GM12878 (cell line): ENCODE measurements around the gene PAK2. TPM values are rescaled to one million over a fixed set of nuclear protein-coding genes. Genes with fewer than 3 reads are reported as not detected.

Experiments used
- ATAC-seq: fragments of 200-7000 bp; cut with Tn5 transposase; 3 replicates; pipeline ENCODE4 v1.9.1; 2020; ENCODE audit warnings: mild to moderate bottlenecking, moderate library complexity
- BruUV-seq: library from RNA; stranded (reverse); fragments of 400-500 nt; replicated peaks from 2 replicates; lab custom pipeline; 2021; lab: Mats Ljungman, UMichigan
- CTCF ChIA-PET: fragments of 300-600 bp; sonication (Branson Sonifier 250); formaldehyde crosslinking; extraction: SDS; loops from one replicate; lab custom pipeline; 2021; ENCODE audit warnings: inconsistent platforms; lab: Yijun Ruan, JAX
- POLR2A ChIA-PET: fragments of 350-600 bp; formaldehyde crosslinking; extraction: SDS; loops from one replicate; lab custom pipeline; 2021; ENCODE audit warnings: inconsistent platforms; lab: Charles Lee
- RAD21 ChIA-PET: fragments of 300-600 bp; sonication (Branson Sonifier 250); formaldehyde crosslinking; loops from one replicate; lab custom pipeline; 2023; ENCODE audit warnings: antibody characterized with exemption; ENCODE audit not compliant: unreplicated experiment; lab: Charles Lee
- SMC1A ChIA-PET: fragments of 300-600 bp; sonication (Branson Sonifier 250); formaldehyde crosslinking; loops from one replicate; lab custom pipeline; 2023; ENCODE audit not compliant: unreplicated experiment, uncharacterized antibody; lab: Charles Lee
- DNase-seq: peaks from one replicate; pipeline ENCODE4 v3.0.0-alpha.2; 2011; ENCODE audit warnings: low read depth, low spot score
- FAIRE-seq: peaks from 3 replicates; lab custom pipeline; 2011; peaks lifted over from hg19 to GRCh38; lab: Jason Lieb, UNC
- H2AFZ ChIP-seq: 2 replicates; pipeline ENCODE4 v1.6.0; 2011; ENCODE audit warnings: low read depth, low read length, control low read depth; ENCODE audit not compliant: control insufficient read depth
- H3K27ac ChIP-seq: 2 replicates; pipeline ENCODE4 v1.5.1; 2011; ENCODE audit warnings: control low read depth; ENCODE audit not compliant: control insufficient read depth, insufficient read depth
- H3K27me3 ChIP-seq, 2 experiments: replicated peaks in 1 of 2; 2 replicates each; pipeline versions ENCODE4 v1.6.0 to v1.6.1; 2011; ENCODE audit warnings: low read length in 1 of 2; ENCODE audit not compliant: control insufficient read depth in 2 of 2, insufficient read depth in 2 of 2
- H3K36me3 ChIP-seq, 2 experiments: 2 replicates each; pipeline ENCODE4 v1.5.1; 2011; ENCODE audit warnings: low read length in 1 of 2; ENCODE audit not compliant: control insufficient read depth in 2 of 2, insufficient read depth in 2 of 2
- H3K4me1 ChIP-seq: 2 replicates; pipeline ENCODE4 v1.6.1; 2011; ENCODE audit warnings: mild to moderate bottlenecking, low read length, moderate library complexity, mixed read lengths; ENCODE audit not compliant: control insufficient read depth, insufficient read depth
- H3K4me2 ChIP-seq: 2 replicates; pipeline ENCODE4 v1.6.0; 2011; ENCODE audit warnings: control low read depth; ENCODE audit not compliant: control insufficient read depth, insufficient read depth
- H3K4me3 ChIP-seq: fragments of 200-600 bp; sonication (generic); 2 replicates; pipeline ENCODE4 v1.5.1; 2016
- H3K79me2 ChIP-seq: 2 replicates; pipeline ENCODE4 v1.6.0; 2011; ENCODE audit warnings: low read length; ENCODE audit not compliant: control insufficient read depth, insufficient read depth
- H3K9ac ChIP-seq: 2 replicates; pipeline ENCODE4 v1.8.0; 2011; ENCODE audit warnings: low read length, control low read depth, mixed read lengths; ENCODE audit not compliant: control insufficient read depth, insufficient read depth
- H3K9me3 ChIP-seq: replicated peaks from 3 replicates; pipeline ENCODE4 v1.5.1; 2011; ENCODE audit warnings: mild to moderate bottlenecking, low read length; ENCODE audit not compliant: control insufficient read depth, insufficient read depth
- H4K20me1 ChIP-seq: 2 replicates; pipeline ENCODE4 v1.6.0; 2011; ENCODE audit not compliant: control insufficient read depth, insufficient read depth
- ATF2 ChIP-seq: IDR thresholded peaks from 2 replicates; pipeline ENCODE4 v1.6.1; 2012; ENCODE audit warnings: low read length, inconsistent platforms
- CTCF ChIP-seq, 3 experiments: IDR thresholded peaks in 2 of 3; conservative IDR thresholded peaks in 1 of 3; 2 replicates each; pipeline ENCODE4 v1.5.1; 2011; ENCODE audit warnings: low read depth in 3 of 3, low read length in 3 of 3, mild to moderate bottlenecking in 3 of 3, control low read depth in 2 of 3, moderate library complexity in 2 of 3, inconsistent platforms in 1 of 3, mixed read lengths in 1 of 3; ENCODE audit not compliant: control insufficient read depth in 2 of 3, insufficient read depth in 1 of 3; ENCODE audit errors: extremely low read depth in 1 of 3
- FOS ChIP-seq: IDR thresholded peaks from 3 replicates; pipeline ENCODE4 v1.6.1; 2011; ENCODE audit warnings: borderline replicate concordance; ENCODE audit not compliant: insufficient read length; ENCODE audit errors: extremely low read depth
- MEF2B ChIP-seq: fragments of 450-650 bp; IDR thresholded peaks from 2 replicates; pipeline ENCODE4 v1.6.1; 2018; ENCODE audit warnings: mild to moderate bottlenecking, moderate library complexity; ENCODE audit not compliant: partially characterized antibody, poor library complexity, severe bottlenecking
- NR2C1 ChIP-seq: fragments of 450-650 bp; IDR thresholded peaks from 2 replicates; pipeline ENCODE4 v1.6.1; 2017; ENCODE audit warnings: antibody characterized with exemption, mild to moderate bottlenecking, moderate library complexity
- POLR2AphosphoS2 ChIP-seq: IDR thresholded peaks from 2 replicates; pipeline ENCODE4 v1.6.1; 2011; ENCODE audit warnings: low read depth, mild to moderate bottlenecking, low read length, improper control_type of control experiment, moderate library complexity
- RB1 ChIP-seq: fragments of 450-650 bp; formaldehyde crosslinking; IDR thresholded peaks from 2 replicates; pipeline ENCODE4 v1.6.1; 2017; ENCODE audit warnings: mild to moderate bottlenecking, borderline replicate concordance
- SIX5 ChIP-seq: IDR thresholded peaks from 2 replicates; pipeline ENCODE4 v1.6.1; 2011; ENCODE audit warnings: mild to moderate bottlenecking, low read depth, low read length, moderate library complexity; ENCODE audit not compliant: severe bottlenecking
- SKIL ChIP-seq: fragments of 450-650 bp; IDR thresholded peaks from 2 replicates; pipeline ENCODE4 v1.6.1; 2017; ENCODE audit warnings: mild to moderate bottlenecking, low read depth, inconsistent platforms; ENCODE audit not compliant: poor library complexity, severe bottlenecking
- SMAD1 ChIP-seq: fragments of 450-650 bp; IDR thresholded peaks from 2 replicates; pipeline ENCODE4 v1.6.1; 2018; ENCODE audit warnings: mild to moderate bottlenecking, low read depth; ENCODE audit not compliant: partially characterized antibody
- TAF1 ChIP-seq: IDR thresholded peaks from 2 replicates; pipeline ENCODE4 v1.6.1; 2011; ENCODE audit warnings: mild to moderate bottlenecking, low read depth, low read length, borderline replicate concordance
- ZBED1 ChIP-seq: IDR thresholded peaks from 2 replicates; pipeline ENCODE4 v1.6.1; 2016; ENCODE audit warnings: borderline replicate concordance
- WGBS: methylation state at CpG from one replicate; pipeline ENCODE4 v1.1.6; 2016; ENCODE audit warnings: low lambda C conversion rate; ENCODE audit not compliant: insufficient replicate concordance, insufficient coverage; ENCODE audit errors: missing lambda C conversion rate; 5-methylcytosine and 5-hydroxymethylcytosine counted together
- in situ Hi-C: fragments of 300-500 bp; cut with MboI; formaldehyde crosslinking; loops from 9 replicates; pipeline ENCODE4 v1.14.3; 2018; ENCODE audit warnings: mixed read lengths
- intact Hi-C: fragments of 100-400 bp; cut with micrococcal nuclease; formaldehyde crosslinking; loops from one replicate; pipeline ENCODE4 v1.14.2; 2022; ENCODE audit not compliant: unreplicated experiment
- polyA plus RNA-seq, 11 experiments: library from polyadenylated mRNA; depleted of rRNA in 4 of 11; unstranded in 6 of 11; stranded (reverse) in 5 of 11; fragments of >200 nt; fragmentation: Nextera tagmentation in 4 of 11; fragmentation: Illumina TruSeq in 1 of 11; extraction: Ambion mirVana in 4 of 11; extraction: Trizol in 1 of 11; gene quantifications; 1 replicate in 1 of 11; 2 replicates in 10 of 11; pipeline versions ENCODE4 v1.2.1 to v1.2.3, GENCODE V29; 2011 to 2016; ENCODE audit warnings: inconsistent platforms in 2 of 11, missing spikeins in 2 of 11, low read depth in 1 of 11
- total RNA-seq, 4 experiments: library from RNA; depleted of rRNA in 3 of 4; stranded (reverse); fragments of >200 nt in 3 of 4; fragmentation: Illumina TruSeq in 1 of 4; extraction: Trizol in 1 of 4; gene quantifications; 2 replicates each; pipeline versions ENCODE4 v1.2.1 to v1.2.3, GENCODE V29; 2013 to 2021
- TF ChIP-seq, protein P1 (sequence below): IDR thresholded peaks from 2 replicates; pipeline ENCODE4 v1.6.1; 2012; ENCODE audit warnings: low read depth, low read length, improper control_type of control experiment

Gene PAK2
- total and polyA plus RNA-seq, 10 of the 15 experiments (the other 5 are each of a cell fraction or from before 2014, with no cell fraction given): 9.0 to 59.1 (median 27.0) TPM

GRCh38 chr3:196749125-196749524 is 9.5 kb downstream of the PAK2 start (continued):
- TF ChIP-seq NR2C1 (no peak), SMAD1 (no peak), FOS (no peak), MEF2B (no peak), SKIL (no peak), POLR2AphosphoS2 (no peak), TAF1 (no peak)
- TF ChIP-seq, protein P1, sequence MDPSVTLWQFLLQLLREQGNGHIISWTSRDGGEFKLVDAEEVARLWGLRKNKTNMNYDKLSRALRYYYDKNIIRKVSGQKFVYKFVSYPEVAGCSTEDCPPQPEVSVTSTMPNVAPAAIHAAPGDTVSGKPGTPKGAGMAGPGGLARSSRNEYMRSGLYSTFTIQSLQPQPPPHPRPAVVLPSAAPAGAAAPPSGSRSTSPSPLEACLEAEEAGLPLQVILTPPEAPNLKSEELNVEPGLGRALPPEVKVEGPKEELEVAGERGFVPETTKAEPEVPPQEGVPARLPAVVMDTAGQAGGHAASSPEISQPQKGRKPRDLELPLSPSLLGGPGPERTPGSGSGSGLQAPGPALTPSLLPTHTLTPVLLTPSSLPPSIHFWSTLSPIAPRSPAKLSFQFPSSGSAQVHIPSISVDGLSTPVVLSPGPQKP: no peak

GRCh38 chr3:196753201-196753600 is 13.5 kb downstream of the PAK2 start:
- H3K9me3 ChIP-seq: peaks cover 32% of the 10 kb centered on the region
- WGBS: 97% methylated on average over 8 of the region's 8 CpGs
- ATAC-seq (no peak), FAIRE-seq (no peak), DNase-seq (no peak)
- H3K27ac ChIP-seq: no peak overlapping the region
- POLR2A ChIA-PET: interaction anchor here (1.0 kb wide), 1 partner anchor 9 kb away, joined by 4 read pairs; no protein-coding TSS in a partner anchor
- no peak overlapping the region for H3K4me3 ChIP-seq
- intact Hi-C loops: no loop called here
- SMC1A ChIA-PET: interaction anchor here (1.4 kb wide), 1 partner anchor 9 kb away, joined by 4 read pairs; no protein-coding TSS in a partner anchor
- H2AFZ ChIP-seq: no peak overlapping the region
- in situ Hi-C loops: no loop called here
- CTCF ChIA-PET: no interaction called here
- peaks cover 4 to 19% of the 10 kb centered on the region in 2 experiments for H3K36me3 ChIP-seq
- H3K27me3 ChIP-seq: no peaks in the 10 kb centered on the region
- H4K20me1 ChIP-seq: no peaks in the 10 kb centered on the region
- H3K4me1 ChIP-seq: no peaks in the 10 kb centered on the region
- H3K9ac ChIP-seq: no peak overlapping the region
- H3K79me2 ChIP-seq: peaks cover 81% of the 10 kb centered on the region
- no TSS peak for BruUV-seq
- no peak overlapping the region for H3K4me2 ChIP-seq
- RAD21 ChIA-PET: interaction anchor here (1.4 kb wide), 1 partner anchor 17 kb away, joined by 3 read pairs; no protein-coding TSS in a partner anchor
- no peak for TF ChIP-seq ATF2
- TF ChIP-seq SIX5: no peak
- no peak for TF ChIP-seq ZBED1
- TF ChIP-seq RB1: no peak
- no peak for TF ChIP-seq CTCF (IDR thresholded peaks at IDR 0.05 in 2 of 3, conservative IDR thresholded peaks at IDR 0.05 in 1 of 3; ENCODE audit: control insufficient read depth in 2 of 3, extremely low read depth in 1 of 3, insufficient read depth in 1 of 3, low read depth in 3 of 3, low read length in 3 of 3)
